ENCODE data around the gene RIGI. TPM values are rescaled to one million over a fixed set of nuclear protein-coding genes. Genes with fewer than 3 reads are reported as not detected.
"Not testable (repeated sequence)": the region's sequence is repeated elsewhere in the genome, so short reads cannot be mapped to it uniquely, and the experiment has no call there.

Gene RIGI
- polyA plus RNA-seq, 1 of the 3 experiments (the other 2 are of a cell fraction), result 1.5 TPM

DNA sequence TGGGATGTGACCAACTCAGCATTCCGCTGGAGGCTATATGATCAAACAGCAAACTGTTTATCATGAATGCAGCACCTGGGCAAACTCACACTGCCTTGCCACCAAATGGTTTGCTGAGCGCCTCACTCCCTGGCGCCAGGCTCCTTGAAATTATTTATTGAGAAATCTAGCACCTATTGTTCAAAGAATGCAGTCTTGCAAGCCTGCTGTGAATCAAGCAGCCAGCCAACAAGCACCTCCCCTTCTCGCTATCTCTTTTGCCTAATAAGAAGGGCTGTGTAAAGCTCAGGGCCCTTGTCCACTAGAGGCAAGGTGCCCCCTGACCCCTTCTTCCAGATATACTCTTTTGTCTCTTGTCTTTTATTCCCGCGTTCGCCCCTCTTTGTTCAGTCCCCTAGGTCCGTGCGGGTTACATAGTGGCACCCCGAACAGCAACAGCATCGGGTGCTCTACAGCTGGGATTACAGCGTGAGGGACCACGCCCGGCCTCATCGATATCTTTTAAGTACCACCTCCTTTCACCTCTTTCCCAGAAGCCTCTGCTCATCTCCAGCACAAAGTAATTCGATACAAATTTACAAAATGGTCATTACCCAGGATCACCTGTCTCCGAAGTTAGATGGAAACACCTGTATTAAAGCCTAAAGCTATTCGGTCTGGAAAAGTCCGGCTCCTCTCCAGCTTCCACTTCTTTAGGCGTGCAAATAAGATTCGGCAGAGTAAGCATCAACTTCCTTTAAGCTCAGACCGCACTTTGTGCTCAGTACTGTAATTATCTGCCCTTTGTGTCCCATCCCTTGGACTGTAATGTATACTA lies 896 bp downstream of the RIGI start:
- H3K4me2 ChIP-seq, result peak overlapping the region; percentile 91
- H3K9ac ChIP-seq, result peak overlapping the region; percentile 74
- 94% methylated on average over 22 of the region's 22 CpGs for WGBS (ENCODE audit: low lambda C conversion rate)
- H3K4me3 ChIP-seq (ENCODE audit: low read depth in 2 of 2, low read length in 1 of 2), result peak overlapping the region; percentile 70 to 79; a peak in 3 of 4 replicates
- peaks cover 0 to 7% of the 10 kb centered on the region in 2 experiments; a peak in 3 of 4 replicates for H3K4me1 ChIP-seq (ENCODE audit: control insufficient read depth in 1 of 2, insufficient read depth in 2 of 2, low read depth in 1 of 2, low read length in 1 of 2)
- no peaks in the 10 kb centered on the region for H4K20me1 ChIP-seq (ENCODE audit: insufficient read depth)
- no peaks in the 10 kb centered on the region for H3K36me3 ChIP-seq (replicated peaks in 1 of 2; ENCODE audit: control insufficient read depth in 1 of 2, insufficient read depth in 2 of 2, low read length in 1 of 2)
- CTCF ChIA-PET, result interaction anchor here (0.6 to 7.4 kb wide), 18 partner anchors 18 to 443 kb away, joined by 3 to 127 read pairs (median 7); partner anchors contain the start of genes ACO1 and NDUFB6
- DNase-seq, result no peak
- H3F3A ChIP-seq (replicated peaks; ENCODE audit: insufficient read depth), result peaks cover 13% of the 10 kb centered on the region
- H3K27ac ChIP-seq (ENCODE audit: low read depth in 2 of 2, low read length in 1 of 2), result peak overlapping the region in 1 of 2 experiments; percentile 86; a peak in 1 of 4 replicates
- peaks cover 20% of the 10 kb centered on the region for H3K79me2 ChIP-seq (ENCODE audit: insufficient read depth)
- H3K9me2 ChIP-seq, result no peaks in the 10 kb centered on the region
- no peak for TF ChIP-seq FOXM1 (IDR thresholded peaks at IDR 0.05; ENCODE audit: low read depth)
- no peak for TF ChIP-seq RFX5 (IDR thresholded peaks at IDR 0.05; ENCODE audit: low read length)
- TF ChIP-seq, protein P1, sequence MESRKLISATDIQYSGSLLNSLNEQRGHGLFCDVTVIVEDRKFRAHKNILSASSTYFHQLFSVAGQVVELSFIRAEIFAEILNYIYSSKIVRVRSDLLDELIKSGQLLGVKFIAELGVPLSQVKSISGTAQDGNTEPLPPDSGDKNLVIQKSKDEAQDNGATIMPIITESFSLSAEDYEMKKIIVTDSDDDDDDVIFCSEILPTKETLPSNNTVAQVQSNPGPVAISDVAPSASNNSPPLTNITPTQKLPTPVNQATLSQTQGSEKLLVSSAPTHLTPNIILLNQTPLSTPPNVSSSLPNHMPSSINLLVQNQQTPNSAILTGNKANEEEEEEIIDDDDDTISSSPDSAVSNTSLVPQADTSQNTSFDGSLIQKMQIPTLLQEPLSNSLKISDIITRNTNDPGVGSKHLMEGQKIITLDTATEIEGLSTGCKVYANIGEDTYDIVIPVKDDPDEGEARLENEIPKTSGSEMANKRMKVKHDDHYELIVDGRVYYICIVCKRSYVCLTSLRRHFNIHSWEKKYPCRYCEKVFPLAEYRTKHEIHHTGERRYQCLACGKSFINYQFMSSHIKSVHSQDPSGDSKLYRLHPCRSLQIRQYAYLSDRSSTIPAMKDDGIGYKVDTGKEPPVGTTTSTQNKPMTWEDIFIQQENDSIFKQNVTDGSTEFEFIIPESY (IDR thresholded peaks at IDR 0.05; ENCODE audit: borderline replicate concordance, low read depth), result no peak
- TF ChIP-seq FOSL2 (IDR thresholded peaks at IDR 0.05; ENCODE audit: borderline replicate concordance, low read depth), result no peak
- TF ChIP-seq RXRA (IDR thresholded peaks at IDR 0.05; ENCODE audit: borderline replicate concordance, low read depth), result no peak
- TF ChIP-seq NRF1 (IDR thresholded peaks at IDR 0.05; ENCODE audit: low read depth, low read length), result no peak
- no peak for TF ChIP-seq SMC3 (IDR thresholded peaks at IDR 0.05; ENCODE audit: low read depth, low read length)
- no peak for TF ChIP-seq SIN3A (IDR thresholded peaks at IDR 0.05; ENCODE audit: borderline replicate concordance, low read depth, low read length)
- TF ChIP-seq TAF1 (IDR thresholded peaks at IDR 0.05; ENCODE audit: borderline replicate concordance, low read depth, low read length), result no peak
- TF ChIP-seq MEF2A (IDR thresholded peaks at IDR 0.05; ENCODE audit: borderline replicate concordance, low read depth), result no peak
- no peak for TF ChIP-seq CHD2 (IDR thresholded peaks at IDR 0.05; ENCODE audit: low read length, partially characterized antibody)
- TF ChIP-seq NFIC (IDR thresholded peaks at IDR 0.05; ENCODE audit: borderline replicate concordance), result no peak
- TF ChIP-seq MXI1 (IDR thresholded peaks at IDR 0.05; ENCODE audit: low read depth, low read length), result no peak
- TF ChIP-seq EP300 (IDR thresholded peaks at IDR 0.05; ENCODE audit: borderline replicate concordance in 1 of 2, low read depth in 1 of 2, low read length in 1 of 2), result no peak
- no peak for TF ChIP-seq JUND (IDR thresholded peaks at IDR 0.05)
- POLR2A ChIA-PET, result no interaction called here
- H3K9me3 ChIP-seq, result no peaks in the 10 kb centered on the region
- H2AFZ ChIP-seq (ENCODE audit: low read depth), result peak overlapping the region; percentile 90
- H3K27me3 ChIP-seq (ENCODE audit: insufficient read depth), result no peaks in the 10 kb centered on the region

DNA sequence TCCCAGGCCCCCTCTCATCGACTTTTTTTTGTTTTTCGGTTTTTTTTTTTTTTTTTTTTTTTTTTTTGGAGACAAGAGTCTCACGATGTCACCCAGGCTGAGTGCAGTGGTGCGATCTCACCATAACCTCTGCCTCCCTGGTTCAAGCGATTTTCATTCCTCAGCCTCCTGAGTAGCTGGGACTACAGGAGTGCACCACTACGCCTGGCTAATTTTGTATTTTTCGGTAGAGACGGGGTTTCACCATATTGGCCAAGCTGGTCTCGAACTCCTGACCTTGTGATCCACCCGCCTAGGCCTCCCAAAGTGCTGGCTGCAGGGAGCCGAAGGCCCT lies 1.5 kb downstream of the RIGI start:
- peaks cover 13% of the 10 kb centered on the region for H3F3A ChIP-seq (replicated peaks; ENCODE audit: insufficient read depth)
- H3K4me1 ChIP-seq (ENCODE audit: control insufficient read depth in 1 of 2, insufficient read depth in 2 of 2, low read depth in 1 of 2, low read length in 1 of 2); H3K27ac ChIP-seq (ENCODE audit: low read depth in 2 of 2, low read length in 1 of 2); H2AFZ ChIP-seq (ENCODE audit: low read depth); H3K4me3 ChIP-seq (ENCODE audit: low read depth in 2 of 2, low read length in 1 of 2); H3K9me3 ChIP-seq; H3K9ac ChIP-seq; DNase-seq; H3K27me3 ChIP-seq (ENCODE audit: insufficient read depth); POLR2A ChIA-PET; H3K9me2 ChIP-seq; H4K20me1 ChIP-seq (ENCODE audit: insufficient read depth); H3K36me3 ChIP-seq (replicated peaks in 1 of 2; ENCODE audit: control insufficient read depth in 1 of 2, insufficient read depth in 2 of 2, low read length in 1 of 2): not testable (repeated sequence)
- H3K4me2 ChIP-seq, result peak overlapping the region; percentile 91; the same call in 1 of the 2 replicates
- WGBS (ENCODE audit: low lambda C conversion rate), result 97% methylated on average over 11 of the region's 11 CpGs
- H3K79me2 ChIP-seq (ENCODE audit: insufficient read depth), result peaks cover 20% of the 10 kb centered on the region
- CTCF ChIA-PET, result interaction anchor here (1.4 to 7.4 kb wide), 5 partner anchors 21 to 146 kb away, joined by 5 to 127 read pairs (median 14); no protein-coding TSS in a partner anchor

Data from SK-N-SH (cell line).